ENCODE data around the gene ANK2. TPM values are rescaled to one million over a fixed set of nuclear protein-coding genes. Genes with fewer than 3 reads are reported as not detected.
"Not testable (repeated sequence)": the region's sequence is repeated elsewhere in the genome, so short reads cannot be mapped to it uniquely, and the experiment has no call there.

The ANK2 gene
- polyA plus RNA-seq, 12 donors, result 81.0 to 348 (median 266) TPM

DNA sequence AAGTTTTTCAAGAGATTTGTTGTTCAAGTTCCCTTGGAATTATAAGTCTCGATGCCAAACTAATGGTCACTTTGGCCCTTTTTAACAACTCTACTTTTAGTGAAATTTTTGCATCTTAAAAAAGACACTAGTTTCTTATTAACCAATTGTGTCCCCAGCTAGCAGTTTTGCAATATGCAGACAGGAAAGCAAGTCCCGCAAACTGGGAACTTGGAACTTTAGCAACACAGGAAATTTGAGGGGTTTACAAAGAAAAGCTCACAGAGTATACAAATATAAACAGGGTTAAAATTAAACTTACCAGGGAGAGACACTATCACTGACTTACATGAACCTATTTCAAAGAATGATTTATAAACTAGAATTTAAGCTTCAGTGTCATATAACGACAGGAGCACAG, 137.9 kb downstream of the ANK2 start:
- no peak for DNase-seq

DNA sequence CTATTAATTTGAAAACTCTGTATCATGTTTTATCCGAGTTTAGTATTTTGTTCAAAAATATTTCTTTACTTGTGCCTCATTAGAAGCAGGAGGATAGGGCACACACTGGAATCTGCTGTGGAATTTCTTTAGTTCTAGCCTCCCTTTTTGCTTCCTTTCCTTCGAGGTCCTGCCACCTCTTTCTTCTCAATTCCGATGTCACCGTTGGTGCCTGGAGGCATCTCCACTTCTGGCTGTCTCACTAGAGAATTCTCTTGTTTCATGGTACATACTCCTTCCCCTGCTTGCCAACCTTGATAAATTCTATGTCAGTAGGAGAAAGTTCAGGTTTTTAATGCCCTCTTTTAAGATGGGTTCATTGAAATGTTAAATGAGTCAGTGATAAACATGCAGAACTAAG, 140.1 kb downstream of the ANK2 start:
- DNase-seq, result no peak

DNA sequence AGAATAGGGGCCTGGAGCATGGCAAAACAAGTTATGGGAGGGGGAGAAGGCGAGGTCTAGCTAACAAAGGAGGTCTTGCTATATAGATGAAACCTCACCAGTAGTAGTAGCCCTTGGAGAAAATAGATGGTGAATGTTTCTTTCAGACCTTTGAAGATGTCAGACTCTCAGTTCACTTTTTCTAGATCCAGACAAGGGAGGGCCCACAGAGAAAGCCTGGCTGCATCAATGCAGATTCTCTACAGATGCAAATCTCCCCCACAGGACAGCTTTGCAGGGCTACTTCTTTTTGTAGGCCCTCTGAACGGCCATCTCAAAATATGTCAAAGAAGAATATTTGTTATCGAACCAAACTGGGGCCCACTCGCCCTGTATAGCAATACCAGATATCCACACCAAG, 159.7 kb downstream of the ANK2 start:
- DNase-seq, result no peak

- no peak for DNase-seq
Measured at GRCh38 chr4:113209652-113210320, 160.3 kb downstream of the ANK2 start.

- DNase-seq, result no peak
Measured at GRCh38 chr4:113212613-113213012, 163.2 kb downstream of the ANK2 start.

GRCh38 chr4:113221990-113222389, 172.5 kb downstream of the ANK2 start:
- DNase-seq, result peak; percentile 5

- no peak for DNase-seq
Measured at GRCh38 chr4:113222471-113222870, 173.0 kb downstream of the ANK2 start.

DNA sequence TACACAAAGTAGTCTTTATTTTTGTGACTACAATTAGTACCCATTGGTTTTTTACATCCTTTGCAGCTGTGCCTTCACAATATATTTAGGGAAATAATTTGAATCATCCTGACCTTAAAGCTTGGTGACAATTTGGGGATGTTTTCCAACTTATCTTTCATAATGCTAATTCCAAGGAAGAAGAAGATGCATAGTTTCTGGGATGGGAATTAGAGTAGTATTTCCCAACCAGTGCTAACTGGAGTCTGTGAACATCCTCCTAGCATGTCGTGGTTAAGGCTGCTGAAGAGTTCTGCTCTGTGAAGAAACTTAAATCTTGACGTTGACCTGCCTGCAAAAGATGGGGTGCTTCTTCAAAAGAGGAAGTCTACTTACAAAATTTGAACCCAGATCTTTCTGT, 173.5 kb downstream of the ANK2 start:
- DNase-seq, result no peak

GRCh38 chr4:113232194-113232593, 182.7 kb downstream of the ANK2 start:
- DNase-seq, result no peak

GRCh38 chr4:113236916-113237315, 187.5 kb downstream of the ANK2 start:
- DNase-seq, result no peak

DNA sequence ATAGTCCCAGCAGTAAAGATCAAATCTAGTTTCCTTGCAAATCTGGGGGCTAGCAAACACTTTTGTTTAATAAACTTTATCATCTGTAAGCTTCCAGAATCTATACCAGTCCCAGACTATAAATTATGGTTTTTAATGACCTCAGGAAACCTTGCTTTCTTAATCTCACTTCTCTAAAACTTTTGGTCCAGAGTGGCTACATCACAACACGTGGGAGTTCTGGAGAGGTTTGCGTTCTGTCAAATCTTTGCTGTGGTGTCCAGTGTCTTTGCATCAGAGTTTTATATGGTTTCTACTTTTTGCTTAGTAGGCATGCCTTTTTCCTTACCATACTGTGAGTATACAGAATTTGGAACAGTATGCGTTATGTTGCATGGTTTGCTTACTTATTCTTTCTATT, 193.9 kb downstream of the ANK2 start:
- no peak for DNase-seq

DNA sequence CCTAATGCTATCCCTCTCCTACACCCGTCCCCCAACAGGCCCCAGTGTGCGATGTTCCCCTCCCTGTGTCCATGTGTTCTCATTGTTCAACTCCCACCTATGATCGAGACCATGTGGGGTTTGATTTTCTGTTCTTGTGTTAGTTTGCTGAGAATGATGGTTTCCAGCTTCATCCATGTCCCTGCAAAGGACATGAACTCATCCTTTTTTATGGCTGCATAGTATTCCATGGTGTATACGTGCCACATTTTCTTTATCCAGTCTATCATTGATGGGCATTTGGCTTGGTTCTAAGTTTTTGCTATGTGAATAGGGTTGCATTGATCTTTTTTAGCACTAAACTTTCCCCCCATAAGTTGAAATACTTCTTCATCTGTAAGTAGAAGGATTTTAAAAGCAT, 195.3 kb downstream of the ANK2 start:
- not testable (repeated sequence) for DNase-seq

- no peak for DNase-seq
Measured at GRCh38 chr4:113248320-113248719, 198.9 kb downstream of the ANK2 start.

DNA sequence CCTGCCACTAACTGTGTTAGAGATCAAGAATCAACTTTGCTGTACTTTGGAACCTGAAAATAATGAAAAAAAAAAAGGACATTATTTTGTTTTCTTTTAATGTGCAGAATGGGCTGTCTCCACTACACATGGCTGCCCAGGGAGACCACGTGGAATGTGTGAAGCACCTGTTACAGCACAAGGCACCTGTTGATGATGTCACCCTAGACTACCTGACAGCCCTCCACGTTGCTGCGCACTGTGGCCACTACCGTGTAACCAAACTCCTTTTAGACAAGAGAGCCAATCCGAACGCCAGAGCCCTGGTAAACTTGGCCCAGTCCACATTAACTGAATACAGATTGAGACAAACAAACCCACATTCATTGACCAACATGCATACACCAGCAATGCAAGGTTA, 206.2 kb downstream of the ANK2 start:
- DNase-seq, result no peak

DNA sequence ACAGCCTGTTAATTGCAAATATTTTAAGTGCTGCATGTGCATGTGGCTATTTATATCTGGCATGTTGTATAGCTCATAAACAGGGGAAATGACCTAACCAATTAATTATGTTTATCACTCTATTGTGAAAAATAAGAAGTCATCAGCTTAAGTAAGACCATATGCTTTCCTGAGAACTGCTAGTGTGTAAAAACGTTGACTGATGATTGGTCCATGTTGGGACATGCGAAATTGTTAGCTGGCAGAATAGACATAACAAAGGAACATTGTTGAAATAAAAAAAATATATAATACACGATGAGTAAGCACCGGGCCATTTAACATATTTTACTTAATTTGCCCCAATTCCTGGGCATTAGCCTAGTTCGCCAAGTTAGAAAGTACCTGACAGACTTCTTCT, 207.5 kb downstream of the ANK2 start:
- DNase-seq, result no peak

DNA sequence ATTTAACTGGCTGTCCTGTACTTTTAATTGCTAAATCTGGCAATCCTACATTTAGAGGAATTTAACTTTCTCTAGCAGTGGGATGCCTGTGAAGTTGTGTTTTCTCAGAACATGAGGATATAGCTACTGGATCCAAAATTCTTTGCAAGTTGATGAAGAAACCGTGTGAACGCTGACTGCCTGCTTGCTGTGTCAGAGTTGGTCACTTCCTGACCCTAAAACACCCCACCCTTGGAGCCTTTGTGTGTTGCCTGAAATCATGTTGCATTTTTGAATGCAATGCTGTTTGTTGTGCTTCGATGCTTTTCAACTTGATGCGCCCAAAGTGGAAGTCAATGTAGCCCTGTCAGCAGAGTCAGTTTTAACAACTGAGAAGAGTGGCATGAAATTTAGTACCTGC, 211.2 kb downstream of the ANK2 start:
- no peak for DNase-seq

DNA sequence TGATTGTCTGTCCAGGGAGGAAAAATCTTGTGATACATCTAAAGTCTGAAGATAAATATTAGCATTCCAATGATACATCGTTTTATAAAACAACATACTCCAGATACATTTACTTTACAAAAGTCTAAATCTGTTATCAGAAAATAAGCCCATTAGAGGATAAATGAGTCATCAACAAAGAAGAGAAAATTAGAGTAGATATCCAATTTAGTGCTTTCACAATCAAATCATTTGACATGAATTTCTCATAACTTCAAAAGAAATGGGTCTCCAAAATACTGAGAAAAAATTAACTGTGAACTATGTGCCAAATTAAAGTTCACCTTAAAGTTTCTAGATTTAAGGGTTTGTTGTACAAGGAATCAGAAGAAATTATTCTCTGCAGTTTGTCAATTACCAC, 213.8 kb downstream of the ANK2 start:
- DNase-seq, result no peak

DNA sequence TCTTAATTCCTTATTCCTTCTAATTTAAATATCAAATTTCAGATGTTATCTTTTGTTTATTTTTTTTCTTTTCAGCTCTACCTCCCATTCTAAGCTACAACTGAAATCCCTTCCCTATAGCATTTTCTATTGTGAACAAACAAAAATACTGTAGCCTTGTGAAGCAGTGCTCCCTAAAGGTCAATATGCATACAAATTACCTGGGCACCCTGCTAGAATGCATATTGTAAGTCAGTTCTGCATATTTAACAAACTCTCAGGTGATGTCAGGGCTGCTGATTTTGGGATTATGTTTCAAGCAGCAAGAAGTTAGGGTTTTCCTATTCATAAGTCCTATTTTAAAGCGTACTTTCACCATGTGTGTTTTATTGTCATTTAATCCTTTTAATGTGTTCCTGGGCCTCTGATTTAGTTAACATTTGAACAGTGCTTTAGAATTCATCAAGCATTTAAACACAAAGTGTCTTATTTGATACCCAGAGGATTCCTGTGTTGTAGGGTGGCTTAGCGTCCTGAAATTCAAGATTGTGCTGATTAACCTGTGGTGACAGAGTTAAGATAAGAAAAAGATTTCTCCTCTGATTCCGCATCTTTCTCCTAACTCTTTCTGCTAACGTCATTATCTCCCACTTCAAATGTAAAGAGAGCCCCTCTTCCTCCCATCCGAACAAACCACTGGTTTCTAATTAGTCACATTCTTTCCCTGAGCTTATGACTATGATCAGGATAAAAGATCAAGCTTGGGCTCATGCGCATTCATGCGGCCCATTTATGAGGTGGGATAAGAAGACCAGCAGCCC, 221.3 kb downstream of the ANK2 start:
- DNase-seq, result no peak

- no peak for DNase-seq
Measured at GRCh38 chr4:113272523-113272922, 223.1 kb downstream of the ANK2 start.

- peak; percentile 51 for DNase-seq
Measured at GRCh38 chr4:113273721-113274220, 224.3 kb downstream of the ANK2 start.

- peak; percentile 82 for DNase-seq
Measured at GRCh38 chr4:113276464-113277170, 227.2 kb downstream of the ANK2 start.

GRCh38 chr4:113278324-113278934, 229.0 kb downstream of the ANK2 start:
- peak; percentile 86 for DNase-seq

All from muscle of arm (tissue), 12 donors.